ENCODE results near the gene BCL7C.

DNA sequence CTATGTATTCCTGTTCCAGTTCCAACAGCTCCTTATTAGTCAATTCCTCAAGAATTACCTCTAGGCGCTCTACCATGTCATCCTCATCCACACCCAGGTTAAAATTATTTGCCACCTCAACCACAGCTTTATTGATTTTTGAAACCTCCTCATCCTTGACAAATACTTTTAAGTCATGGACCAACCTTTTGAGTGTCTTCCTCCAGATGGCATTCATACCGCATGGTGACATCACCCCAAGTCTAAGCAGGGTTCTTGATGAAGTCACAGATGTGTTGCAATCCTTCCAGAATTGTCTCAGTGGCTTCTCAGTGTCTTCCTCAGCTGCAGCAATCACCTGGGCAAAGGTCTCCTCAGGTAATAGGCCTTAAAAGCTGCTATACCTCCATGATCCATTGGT is 40.1 kb downstream of the BCL7C start:
- TF ChIP-seq EZH2 (IDR thresholded peaks at IDR 0.05) (no peak), POLR2AphosphoS5 (IDR thresholded peaks at IDR 0.05; ENCODE audit: borderline replicate concordance, low read depth, low read length) (no peak)
